Endodermal cell (in vitro differentiated cells): Measurements from ENCODE around the gene SPIN1. TPM values are rescaled to one million over a fixed set of nuclear protein-coding genes. Genes with fewer than 3 reads are reported as not detected.
A peak's percentile ranks its signal among the peaks of the same experiment; 100 is the strongest.

Source experiments
- DNase-seq: peaks from one replicate; pipeline ENCODE4 v3.0.0-alpha.2; 2017
- H3K27ac ChIP-seq: 2 replicates; pipeline ENCODE4 v1.5.1; 2013; ENCODE audit warnings: mild to moderate bottlenecking, low read depth, low read length, moderate library complexity
- H3K27me3 ChIP-seq: 2 replicates; pipeline ENCODE4 v1.6.1; 2013; ENCODE audit warnings: mild to moderate bottlenecking, low read length, moderate library complexity; ENCODE audit not compliant: insufficient read depth, control insufficient read depth, poor library complexity, severe bottlenecking
- H3K36me3 ChIP-seq: 2 replicates; pipeline ENCODE4 v1.7.0; 2013; ENCODE audit warnings: mild to moderate bottlenecking, low read length, moderate library complexity; ENCODE audit not compliant: control insufficient read depth, insufficient read depth
- H3K4me1 ChIP-seq: one replicate; pipeline ENCODE4 v1.7.0; 2013; ENCODE audit warnings: low read length; ENCODE audit not compliant: control insufficient read depth, insufficient read depth
- H3K4me3 ChIP-seq: 2 replicates; pipeline ENCODE4 v1.5.1; 2013; ENCODE audit warnings: mild to moderate bottlenecking, low read length, moderate library complexity
- H3K9ac ChIP-seq: 2 replicates; pipeline ENCODE4 v1.6.1; 2013; ENCODE audit warnings: mild to moderate bottlenecking, low read length, moderate library complexity; ENCODE audit not compliant: poor library complexity, severe bottlenecking; ENCODE audit errors: extremely low read depth
- H3K9me3 ChIP-seq: 2 replicates; pipeline ENCODE4 v1.6.1; 2013; ENCODE audit warnings: mild to moderate bottlenecking, low read length, moderate library complexity; ENCODE audit not compliant: control insufficient read depth
- H3K27ac Mint-ChIP-seq: 2 replicates; pipeline ENCODE4 v1.8.0; 2020; ENCODE audit warnings: mixed read lengths
- H3K27me3 Mint-ChIP-seq: 2 replicates; pipeline ENCODE4 v1.8.0; 2021; ENCODE audit warnings: mild to moderate bottlenecking, mixed read lengths; ENCODE audit not compliant: insufficient read depth
- H3K36me3 Mint-ChIP-seq: 2 replicates; pipeline ENCODE4 v1.8.0; 2020; ENCODE audit warnings: low read depth, mixed read lengths
- H3K4me1 Mint-ChIP-seq: 2 replicates; pipeline ENCODE4 v1.8.0; 2020; ENCODE audit warnings: mixed read lengths
- H3K4me3 Mint-ChIP-seq: 2 replicates; pipeline ENCODE4 v1.8.0; 2020; ENCODE audit warnings: mild to moderate bottlenecking, moderate library complexity, mixed read lengths
- H3K9me3 Mint-ChIP-seq: 2 replicates; pipeline ENCODE4 v1.8.0; 2020; ENCODE audit warnings: mild to moderate bottlenecking, mixed read lengths
- WGBS, 2 experiments: methylation state at CpG; one replicate each; pipeline versions ENCODE4 v1.1.5 to v1.1.7; 2013; ENCODE audit warnings: missing lambda C conversion rate in 2 of 2, mixed read lengths in 1 of 2; ENCODE audit not compliant: insufficient coverage in 1 of 2, insufficient read length in 1 of 2; 5-methylcytosine and 5-hydroxymethylcytosine counted together
- long read RNA-seq, 4 experiments: library from polyadenylated mRNA in 2 of 4; library from RNA in 1 of 4; library from capped mRNA in 1 of 4; stranded (forward) in 3 of 4; unstranded in 1 of 4; transcript quantifications; one replicate each; pipeline ENCODE4 v2.0.0, GENCODE V29; 2020 to 2021; ENCODE audit warnings: inconsistent platforms in 1 of 4
- polyA plus RNA-seq, 2 experiments: library from polyadenylated mRNA; stranded (reverse); fragments of 50-300 nt; gene quantifications; one replicate each; pipeline ENCODE4 v1.2.3, GENCODE V29; 2013
- total RNA-seq, 2 donors: library from RNA; stranded (reverse); fragmentation: NEBNext Ultra II Directional in 1 of 2; extraction: Animal tissue kit (Norgen Biotek cat#: 25700) in 1 of 2; gene quantifications; 2 replicates in 1 of 2; 3 replicates in 1 of 2; pipeline ENCODE4 v1.2.1, GENCODE V29; 2021
- TF ChIP-seq, protein P1 (sequence below): fragments of 200-600 bp; sonication (generic); conservative IDR thresholded peaks from 2 replicates; pipeline ENCODE4 v1.5.0; 2021; ENCODE audit warnings: antibody characterized with exemption, mild to moderate bottlenecking

The SPIN1 gene
- 100 to 1,000 TPM; 117 to 129 TPM for total RNA-seq
- 71.2 TPM for polyA plus RNA-seq (2013, experiment 1 of 2)
- polyA plus RNA-seq (2013, experiment 2 of 2): 68.8 TPM
- long read RNA-seq, experiment 1, full-length matches to known transcripts: 13 of 43 reads
- long read RNA-seq, experiment 1, partial matches to known transcripts: 1 of 43 reads
- long read RNA-seq, experiment 1, other reads (novel, unspliced or antisense): 29 of 43 reads
- long read RNA-seq, experiment 2, full-length matches to known transcripts: 167 of 264 reads
- long read RNA-seq, experiment 2, partial matches to known transcripts: 10 of 264 reads
- long read RNA-seq, experiment 2, other reads (novel, unspliced or antisense): 87 of 264 reads
- long read RNA-seq, experiment 3, full-length matches to known transcripts: 66 of 186 reads
- long read RNA-seq, experiment 3, partial matches to known transcripts: 5 of 186 reads
- long read RNA-seq, experiment 3, other reads (novel, unspliced or antisense): 115 of 186 reads
- long read RNA-seq, experiment 4, full-length matches to known transcripts: 2 of 15 reads
- long read RNA-seq, experiment 4, partial matches to known transcripts: 2 of 15 reads
- long read RNA-seq, experiment 4, other reads (novel, unspliced or antisense): 11 of 15 reads

DNA sequence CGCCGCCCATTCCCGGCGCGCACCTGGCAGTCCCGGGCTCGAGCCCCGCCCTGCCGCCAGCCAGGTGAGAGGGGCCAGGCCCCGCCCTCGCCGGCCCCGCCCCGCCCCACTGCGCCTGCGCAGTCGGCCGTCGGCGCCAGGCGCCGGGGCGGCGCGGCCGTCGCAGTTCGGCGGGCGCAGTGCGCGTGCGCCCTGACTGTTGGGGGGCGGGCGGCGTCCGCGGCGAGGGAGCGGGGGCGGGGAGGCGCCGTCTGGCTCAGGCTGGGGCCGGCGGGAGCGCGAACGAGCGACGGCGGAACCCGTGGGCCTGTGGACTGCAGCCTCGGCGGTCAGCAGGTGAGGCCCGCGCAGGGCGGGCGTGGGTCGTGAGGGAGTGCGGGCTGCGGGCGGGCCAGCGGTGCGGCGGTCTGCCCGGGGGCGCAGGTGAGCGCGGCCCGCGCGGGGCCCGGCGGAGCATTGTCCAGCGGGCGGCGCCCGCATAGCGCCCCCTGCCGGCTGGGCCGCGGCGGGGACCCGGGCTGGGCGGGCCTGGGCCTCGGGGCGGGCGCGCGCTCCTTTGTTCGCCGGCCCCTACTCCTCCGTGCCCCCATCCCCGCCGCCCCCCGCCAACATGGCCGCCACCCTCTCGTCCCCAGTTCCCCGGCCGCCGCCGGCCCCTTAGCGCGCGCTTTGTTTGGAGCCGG, at the start of gene SPIN1:
Gene SPIN1 (plus strand): TSS at position 242 of the 683 bp plus-strand sequence. CDS start 38,096 bp downstream, outside the sequence.
- H3K4me3 Mint-ChIP-seq: peak within 1 kb of the TSS; percentile 92
- Histone ChIP-seq H3K9me3 (no peaks in the 10 kb centered on the region), H3K4me1 (no peaks in the 10 kb centered on the region), H3K27ac (peak within 1 kb of the TSS; percentile 97), H3K4me3 (peak within 1 kb of the TSS; percentile 96), H3K9ac (peak within 1 kb of the TSS; percentile 94), H3K27me3 (no peaks in the 10 kb centered on the region), H3K36me3 (peaks cover 22% of the 10 kb centered on the region)
- no peaks in the 10 kb centered on the region for H3K9me3 Mint-ChIP-seq
- DNase-seq: peak; percentile 93
- H3K27me3 Mint-ChIP-seq: no peaks in the 10 kb centered on the region
- H3K36me3 Mint-ChIP-seq: peaks cover 14% of the 10 kb centered on the region
- H3K27ac Mint-ChIP-seq: peak within 1 kb of the TSS; percentile 97
- peaks cover 31% of the 10 kb centered on the region for H3K4me1 Mint-ChIP-seq
- TF ChIP-seq, protein P1, sequence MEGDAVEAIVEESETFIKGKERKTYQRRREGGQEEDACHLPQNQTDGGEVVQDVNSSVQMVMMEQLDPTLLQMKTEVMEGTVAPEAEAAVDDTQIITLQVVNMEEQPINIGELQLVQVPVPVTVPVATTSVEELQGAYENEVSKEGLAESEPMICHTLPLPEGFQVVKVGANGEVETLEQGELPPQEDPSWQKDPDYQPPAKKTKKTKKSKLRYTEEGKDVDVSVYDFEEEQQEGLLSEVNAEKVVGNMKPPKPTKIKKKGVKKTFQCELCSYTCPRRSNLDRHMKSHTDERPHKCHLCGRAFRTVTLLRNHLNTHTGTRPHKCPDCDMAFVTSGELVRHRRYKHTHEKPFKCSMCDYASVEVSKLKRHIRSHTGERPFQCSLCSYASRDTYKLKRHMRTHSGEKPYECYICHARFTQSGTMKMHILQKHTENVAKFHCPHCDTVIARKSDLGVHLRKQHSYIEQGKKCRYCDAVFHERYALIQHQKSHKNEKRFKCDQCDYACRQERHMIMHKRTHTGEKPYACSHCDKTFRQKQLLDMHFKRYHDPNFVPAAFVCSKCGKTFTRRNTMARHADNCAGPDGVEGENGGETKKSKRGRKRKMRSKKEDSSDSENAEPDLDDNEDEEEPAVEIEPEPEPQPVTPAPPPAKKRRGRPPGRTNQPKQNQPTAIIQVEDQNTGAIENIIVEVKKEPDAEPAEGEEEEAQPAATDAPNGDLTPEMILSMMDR: peak; percentile 66
- 0% methylated on average over 103 of the region's 106 CpGs; no CpG with 5 or more reads in 1 of the 2 experiments for WGBS, 2 experiments

DNA sequence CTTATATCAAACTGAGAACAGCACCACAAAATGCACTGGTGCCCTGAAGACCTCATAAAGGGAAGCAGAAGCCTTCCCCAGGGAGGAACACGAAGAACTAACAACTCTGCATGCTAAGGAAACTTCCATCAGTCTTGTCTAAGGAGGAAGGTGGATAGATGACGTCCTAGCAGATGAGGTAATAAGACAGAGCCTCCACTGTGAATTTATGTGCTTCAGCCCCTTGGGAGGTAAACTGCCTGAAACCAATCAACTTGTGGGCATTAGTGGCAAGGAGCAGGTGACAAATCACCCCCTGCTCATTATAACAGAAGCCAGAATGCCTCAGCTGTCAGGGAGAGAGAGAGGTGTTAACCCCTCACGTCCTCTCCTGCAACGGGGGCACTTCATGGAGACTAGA, 48.9 kb upstream of the SPIN1 start:
- Mint-ChIP-seq H3K27me3 (no peaks in the 10 kb centered on the region), H3K4me1 (no peaks in the 10 kb centered on the region), H3K9me3 (no peaks in the 10 kb centered on the region), H3K4me3 (no peak overlapping the region), H3K27ac (no peak overlapping the region), H3K36me3 (no peaks in the 10 kb centered on the region)
- Histone ChIP-seq H3K27me3 (no peaks in the 10 kb centered on the region), H3K36me3 (no peaks in the 10 kb centered on the region), H3K9ac (no peak overlapping the region), H3K9me3 (no peaks in the 10 kb centered on the region), H3K4me3 (no peak overlapping the region), H3K4me1 (no peaks in the 10 kb centered on the region), H3K27ac (no peak overlapping the region)
- TF ChIP-seq, protein P1: no peak
- DNase-seq: no peak
- WGBS, 2 experiments: 71 to 82% methylated on average over 3 to 4 of the region's 4 CpGs

- no peak for DNase-seq
- H3K9me3 ChIP-seq: no peaks in the 10 kb centered on the region
- Mint-ChIP-seq H3K9me3 (no peaks in the 10 kb centered on the region), H3K4me1 (no peaks in the 10 kb centered on the region), H3K27ac (no peak overlapping the region), H3K27me3 (no peaks in the 10 kb centered on the region), H3K36me3 (no peaks in the 10 kb centered on the region), H3K4me3 (no peak overlapping the region)
- no peak overlapping the region for H3K27ac ChIP-seq
- H3K4me3 ChIP-seq: no peak overlapping the region
- no peaks in the 10 kb centered on the region for H3K27me3 ChIP-seq
- no peaks in the 10 kb centered on the region for H3K36me3 ChIP-seq
- 82 to 84% methylated on average over 2 of the region's 2 CpGs for WGBS, 2 experiments
- no peaks in the 10 kb centered on the region for H3K4me1 ChIP-seq
- TF ChIP-seq, protein P1: no peak
- H3K9ac ChIP-seq: no peak overlapping the region
Measured at GRCh38 chr9:88342246-88342645, 46.0 kb upstream of the SPIN1 start.
